ENCODE data around the gene NPTX1. TPM values are rescaled to one million over a fixed set of nuclear protein-coding genes. Genes with fewer than 3 reads are reported as not detected.

Gene NPTX1
- total RNA-seq, 4 donors from 2014 or later: 0.21 to 0.59 TPM; not detected in 2

- H3K4me1 ChIP-seq: peaks cover 0 to 36% (median 13%) of the 10 kb centered on the region in 4 donors
- DNase-seq (ENCODE audit: low spot score in 2 of 2): no peak
- WGBS, 2 donors: 91 to 92% methylated on average over 6 to 8 of the region's 8 CpGs
- H3K36me3 ChIP-seq: no peaks in the 10 kb centered on the region
- H3K9me3 ChIP-seq: no peaks in the 10 kb centered on the region
- no peak for TF ChIP-seq CTCF (IDR thresholded peaks at IDR 0.05)
- no peak for TF ChIP-seq POLR2A (IDR thresholded peaks at IDR 0.05)
- no peak for TF ChIP-seq EP300 (IDR thresholded peaks at IDR 0.05)
- H3K27me3 ChIP-seq: no peaks in the 10 kb centered on the region
- H3K4me3 ChIP-seq: no peak overlapping the region
- H3K27ac ChIP-seq: no peak overlapping the region
Observed at GRCh38 chr17:80458016-80458415, 18.4 kb downstream of the NPTX1 start.

GRCh38 chr17:80457236-80457856 is 19.1 kb downstream of the NPTX1 start:
- H3K9me3 ChIP-seq: no peaks in the 10 kb centered on the region
- TF ChIP-seq CTCF (IDR thresholded peaks at IDR 0.05) (no peak), EP300 (IDR thresholded peaks at IDR 0.05) (no peak), POLR2A (IDR thresholded peaks at IDR 0.05) (no peak)
- DNase-seq (ENCODE audit: low spot score in 2 of 2): no peak
- H3K4me1 ChIP-seq: peaks cover 0 to 36% (median 13%) of the 10 kb centered on the region in 4 donors
- no peaks in the 10 kb centered on the region for H3K27me3 ChIP-seq
- 67 to 74% methylated on average over 15 of the region's 15 CpGs for WGBS, 2 donors
- H3K27ac ChIP-seq: peak overlapping the region in 1 of 4 donors; percentile 99
- H3K4me3 ChIP-seq: no peak overlapping the region
- H3K36me3 ChIP-seq: no peaks in the 10 kb centered on the region

- no peaks in the 10 kb centered on the region for H3K27me3 ChIP-seq
- whole genome bisulfite sequencing, 2 donors: 51 to 55% methylated on average over 16 to 18 of the region's 21 CpGs
- H3K4me1 ChIP-seq: peaks cover 0 to 36% (median 13%) of the 10 kb centered on the region in 4 donors
- H3K36me3 ChIP-seq: no peaks in the 10 kb centered on the region
- DNase-seq (ENCODE audit: low spot score in 2 of 2): peak in 1 of 2 donors; percentile 18
- TF ChIP-seq EP300 (IDR thresholded peaks at IDR 0.05): no peak
- TF ChIP-seq POLR2A (IDR thresholded peaks at IDR 0.05): no peak
- no peak for TF ChIP-seq CTCF (IDR thresholded peaks at IDR 0.05)
- peak overlapping the region; percentile 35 to 99 (median 70) for H3K27ac ChIP-seq
- no peaks in the 10 kb centered on the region for H3K9me3 ChIP-seq
- H3K4me3 ChIP-seq: no peak overlapping the region
Observed at GRCh38 chr17:80456465-80457235, 19.8 kb downstream of the NPTX1 start.

DNA sequence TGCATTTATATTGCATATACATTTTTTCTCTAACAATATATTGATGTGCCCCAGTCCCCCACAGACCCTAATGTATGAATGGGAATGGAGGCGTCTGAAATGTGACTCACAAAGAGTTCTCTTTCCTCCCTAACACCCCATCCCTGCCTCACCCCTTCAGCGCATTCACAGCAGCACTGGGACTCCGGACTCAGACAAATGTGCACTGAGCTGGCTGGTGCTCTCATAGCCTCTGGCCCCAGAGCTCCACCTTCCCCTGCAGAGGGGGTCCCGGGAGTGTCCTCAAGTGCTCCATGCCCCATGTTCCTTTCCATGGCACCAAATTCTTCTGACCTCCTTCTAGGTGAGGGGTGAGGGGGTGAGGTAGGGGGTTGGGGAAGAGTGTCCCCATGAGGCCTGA is 20.6 kb downstream of the NPTX1 start:
- no peak for DNase-seq (ENCODE audit: low spot score in 2 of 2)
- peaks cover 0 to 35% (median 13%) of the 10 kb centered on the region in 4 donors for H3K4me1 ChIP-seq
- no peaks in the 10 kb centered on the region for H3K27me3 ChIP-seq
- TF ChIP-seq POLR2A (IDR thresholded peaks at IDR 0.05) (no peak), EP300 (IDR thresholded peaks at IDR 0.05) (no peak), CTCF (IDR thresholded peaks at IDR 0.05) (no peak)
- peak overlapping the region in 3 of 4 donors; percentile 49 to 94 (median 74) for H3K4me3 ChIP-seq
- WGBS, 2 donors: 28 to 35% methylated on average over 4 of the region's 4 CpGs
- no peaks in the 10 kb centered on the region for H3K36me3 ChIP-seq
- H3K27ac ChIP-seq: peak overlapping the region; percentile 35 to 99 (median 98)
- no peaks in the 10 kb centered on the region for H3K9me3 ChIP-seq

DNA sequence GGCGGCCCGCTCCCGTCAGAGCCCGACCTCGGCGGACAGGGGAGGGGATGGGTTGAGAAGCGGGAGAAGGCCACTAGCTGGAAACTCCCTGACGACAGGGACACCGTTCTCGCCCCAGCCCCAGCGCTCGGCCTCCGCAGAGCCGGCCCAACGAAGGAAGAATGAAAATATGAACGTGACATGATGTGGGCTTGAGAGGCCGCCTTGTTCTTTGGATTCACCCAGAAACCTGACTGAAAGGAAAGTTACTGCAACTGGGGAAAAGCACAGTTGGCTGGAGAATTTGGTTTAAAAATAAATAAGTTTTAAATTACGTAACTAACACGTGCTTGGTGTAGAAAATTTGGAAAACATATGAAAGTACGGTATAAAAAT is 21.1 kb downstream of the NPTX1 start:
- Histone ChIP-seq H3K36me3 (no peaks in the 10 kb centered on the region), H3K9me3 (no peaks in the 10 kb centered on the region), H3K27me3 (no peaks in the 10 kb centered on the region), H3K4me1 (peaks cover 0 to 33% (median 13%) of the 10 kb centered on the region in 4 donors), H3K27ac (peak overlapping the region; percentile 84 to 99 (median 98)), H3K4me3 (peak overlapping the region; percentile 49 to 94 (median 62))
- WGBS, 2 donors: 2 to 3% methylated on average over 20 of the region's 20 CpGs
- TF ChIP-seq CTCF (IDR thresholded peaks at IDR 0.05) (no peak), EP300 (IDR thresholded peaks at IDR 0.05) (no peak), POLR2A (IDR thresholded peaks at IDR 0.05) (no peak)
- peak in 1 of 2 donors; percentile 26 for DNase-seq (ENCODE audit: low spot score in 2 of 2)

Measured in tibial nerve (tissue), 4 donors.